H9 (cell line): Measurements from ENCODE around the gene PPP1R14C. TPM values are rescaled to one million over a fixed set of nuclear protein-coding genes. Genes with fewer than 3 reads are reported as not detected.

Experiments used
- DNase-seq: peaks from one replicate; pipeline ENCODE4 v3.0.0-alpha.2; 2017
- H2AFZ ChIP-seq: one replicate; pipeline ENCODE4 v1.6.1; 2013; ENCODE audit warnings: mild to moderate bottlenecking, low read length, control low read depth, moderate library complexity
- H2AK5ac ChIP-seq: 2 replicates; pipeline ENCODE4 v1.6.1; 2013; ENCODE audit warnings: low read length, control low read depth, mixed read lengths; ENCODE audit not compliant: insufficient read length
- H2BK120ac ChIP-seq: one replicate; pipeline ENCODE4 v1.6.1; 2013; ENCODE audit warnings: low read depth, mild to moderate bottlenecking, low read length, control low read depth, inconsistent platforms; ENCODE audit not compliant: poor library complexity, severe bottlenecking
- H2BK12ac ChIP-seq: 2 replicates; pipeline ENCODE4 v1.6.1; 2013; ENCODE audit warnings: low read length, control low read depth, mixed read lengths, low read depth; ENCODE audit not compliant: insufficient read length
- H2BK15ac ChIP-seq: 2 replicates; pipeline ENCODE4 v1.6.1; 2013; ENCODE audit warnings: low read depth, low read length, control low read depth
- H2BK20ac ChIP-seq: one replicate; pipeline ENCODE4 v1.6.1; 2013; ENCODE audit warnings: low read depth, mild to moderate bottlenecking, low read length, control low read depth, inconsistent platforms; ENCODE audit not compliant: poor library complexity, severe bottlenecking
- H2BK5ac ChIP-seq: 2 replicates; pipeline ENCODE4 v1.6.1; 2013; ENCODE audit warnings: low read length, control low read depth, mixed read lengths; ENCODE audit not compliant: insufficient read length
- H3K14ac ChIP-seq: 2 replicates; pipeline ENCODE4 v1.6.1; 2013; ENCODE audit warnings: low read length, control low read depth; ENCODE audit not compliant: insufficient read depth
- H3K18ac ChIP-seq: 2 replicates; pipeline ENCODE4 v1.6.1; 2013; ENCODE audit warnings: low read depth, mild to moderate bottlenecking, mixed read lengths, low read length, control low read depth; ENCODE audit not compliant: insufficient read length
- H3K23ac ChIP-seq: 2 replicates; pipeline ENCODE4 v1.6.1; 2013; ENCODE audit warnings: low read length, control low read depth, mixed read lengths, low read depth; ENCODE audit not compliant: insufficient read length
- H3K23me2 ChIP-seq: 2 replicates; pipeline ENCODE4 v1.6.1; 2013; ENCODE audit warnings: low read depth, mild to moderate bottlenecking, mixed read lengths, low read length, control low read depth; ENCODE audit not compliant: insufficient read length, poor library complexity, severe bottlenecking
- H3K27ac ChIP-seq: 2 replicates; pipeline ENCODE4 v1.5.1; 2013; ENCODE audit warnings: low read length, control low read depth, mixed read lengths, low read depth; ENCODE audit not compliant: insufficient read length
- H3K27me3 ChIP-seq: 2 replicates; pipeline ENCODE4 v1.6.1; 2013; ENCODE audit warnings: low read length, control low read depth, inconsistent platforms; ENCODE audit not compliant: insufficient read depth
- H3K4ac ChIP-seq: 2 replicates; pipeline ENCODE4 v1.6.1; 2013; ENCODE audit warnings: low read depth, mild to moderate bottlenecking, control low read depth, inconsistent platforms, low read length, moderate library complexity
- H3K4me1 ChIP-seq: 2 replicates; pipeline ENCODE4 v1.6.1; 2013; ENCODE audit warnings: low read length, control low read depth, inconsistent platforms; ENCODE audit not compliant: insufficient read depth
- H3K4me2 ChIP-seq: 2 replicates; pipeline ENCODE4 v1.6.1; 2013; ENCODE audit warnings: low read length, control low read depth, mixed read lengths; ENCODE audit not compliant: insufficient read length, insufficient read depth
- H3K56ac ChIP-seq: 2 replicates; pipeline ENCODE4 v1.6.1; 2013; ENCODE audit warnings: low read depth, mild to moderate bottlenecking, mixed read lengths, low read length, control low read depth; ENCODE audit not compliant: insufficient read length
- H3K79me1 ChIP-seq: 2 replicates; pipeline ENCODE4 v1.6.1; 2013; ENCODE audit warnings: low read depth, mild to moderate bottlenecking, moderate library complexity, low read length, control low read depth, inconsistent platforms; ENCODE audit not compliant: insufficient read depth, poor library complexity, severe bottlenecking
- H3K79me2 ChIP-seq: 2 replicates; pipeline ENCODE4 v1.6.1; 2013; ENCODE audit warnings: low read length, control low read depth, inconsistent platforms; ENCODE audit not compliant: insufficient read depth
- H3K9ac ChIP-seq: 2 replicates; pipeline ENCODE4 v1.6.1; 2013; ENCODE audit warnings: low read length, control low read depth, mixed read lengths; ENCODE audit not compliant: insufficient read length; ENCODE audit errors: extremely low read depth
- H3K9me3 ChIP-seq: one replicate; pipeline ENCODE4 v1.6.1; 2013; ENCODE audit warnings: low read depth, low read length, inconsistent platforms; ENCODE audit not compliant: control insufficient read depth
- H3T11ph ChIP-seq: one replicate; pipeline ENCODE4 v1.6.1; 2013; ENCODE audit warnings: mild to moderate bottlenecking, low read length, control low read depth, inconsistent platforms
- H4K20me1 ChIP-seq: one replicate; pipeline ENCODE4 v1.6.1; 2013; ENCODE audit not compliant: control insufficient read depth, insufficient read length, insufficient read depth
- H4K5ac ChIP-seq: 2 replicates; pipeline ENCODE4 v1.6.1; 2013; ENCODE audit warnings: low read depth, mild to moderate bottlenecking, mixed read lengths, low read length, control low read depth; ENCODE audit not compliant: insufficient read length
- H4K8ac ChIP-seq: replicated peaks from 2 replicates; pipeline ENCODE4 v1.6.1; 2013; ENCODE audit warnings: low read length, control low read depth, mixed read lengths, low read depth; ENCODE audit not compliant: insufficient read length
- H4K91ac ChIP-seq: 2 replicates; pipeline ENCODE4 v1.6.1; 2013; ENCODE audit warnings: low read depth, mild to moderate bottlenecking, moderate library complexity, mixed read lengths, low read length, control low read depth; ENCODE audit not compliant: insufficient read length
- H3K27ac Mint-ChIP-seq, 3 experiments: 2 replicates in 2 of 3; 3 replicates in 1 of 3; pipeline ENCODE4 v1.8.0; 2020 to 2021; ENCODE audit warnings: mixed read lengths in 3 of 3, mild to moderate bottlenecking in 1 of 3, moderate library complexity in 1 of 3
- H3K27me3 Mint-ChIP-seq: 2 replicates; pipeline ENCODE4 v1.8.0; 2021; ENCODE audit warnings: low read depth, mild to moderate bottlenecking, moderate library complexity, mixed read lengths
- H3K36me3 Mint-ChIP-seq, 3 experiments: 2 replicates in 2 of 3; 3 replicates in 1 of 3; pipeline ENCODE4 v1.8.0; 2020 to 2021; ENCODE audit warnings: low read depth in 3 of 3, mixed read lengths in 3 of 3; ENCODE audit not compliant: insufficient read depth in 1 of 3
- H3K4me1 Mint-ChIP-seq, 2 experiments: 2 replicates each; pipeline ENCODE4 v1.8.0; 2020; ENCODE audit warnings: mixed read lengths in 2 of 2
- H3K4me3 Mint-ChIP-seq, 2 experiments: 2 replicates in 1 of 2; 3 replicates in 1 of 2; pipeline ENCODE4 v1.8.0; 2020 to 2021; ENCODE audit warnings: mild to moderate bottlenecking in 2 of 2, mixed read lengths in 2 of 2, moderate library complexity in 1 of 2
- H3K9me3 Mint-ChIP-seq, 2 experiments: 2 replicates in 1 of 2; 3 replicates in 1 of 2; pipeline ENCODE4 v1.8.0; 2020; ENCODE audit warnings: mild to moderate bottlenecking in 2 of 2, mixed read lengths in 2 of 2, moderate library complexity in 1 of 2
- CTCF ChIP-seq: fragments of 200-600 bp; sonication (generic); conservative IDR thresholded peaks from 3 replicates; pipeline ENCODE4 v1.8.0; 2021; ENCODE audit warnings: antibody characterized with exemption, mild to moderate bottlenecking
- WGBS: extraction: QIAGEN DNeasy Blood & Tissue Kit; methylation state at CpG from one replicate; pipeline ENCODE4 v1.1.7; 2013; ENCODE audit warnings: missing lambda C conversion rate, low lambda C conversion rate, mixed read lengths; ENCODE audit not compliant: insufficient read length; ENCODE audit errors: extremely low coverage; 5-methylcytosine and 5-hydroxymethylcytosine counted together
- total RNA-seq: library from RNA; stranded (reverse); gene quantifications from 2 replicates; pipeline ENCODE4 v1.2.1, GENCODE V29; 2021

The PPP1R14C gene
- total RNA-seq, 1 experiment from 2014 or later = 0.37 TPM

GRCh38 chr6:150177952-150178520 lies 35.2 kb downstream of the PPP1R14C start:
- no peak overlapping the region for H4K5ac ChIP-seq
- Mint-ChIP-seq H3K4me1 (no peaks in the 10 kb centered on the region), H3K4me3 (no peak overlapping the region), H3K27me3 (no peaks in the 10 kb centered on the region; the same call in 1 of the 2 replicates), H3K9me3 (no peaks in the 10 kb centered on the region), H3K36me3 (no peaks in the 10 kb centered on the region), H3K27ac (no peak overlapping the region)
- H3K9me3 ChIP-seq = no peaks in the 10 kb centered on the region
- no peak overlapping the region for H3T11ph ChIP-seq
- H2AFZ ChIP-seq = no peak overlapping the region
- no peak overlapping the region for H4K8ac ChIP-seq
- no peaks in the 10 kb centered on the region for H3K79me1 ChIP-seq
- H2AK5ac ChIP-seq = no peak overlapping the region
- no peaks in the 10 kb centered on the region for H3K79me2 ChIP-seq
- no peak overlapping the region for H3K23ac ChIP-seq
- H3K27me3 ChIP-seq = no peaks in the 10 kb centered on the region; the same call in 1 of the 2 replicates
- H3K23me2 ChIP-seq = no peaks in the 10 kb centered on the region
- no peak overlapping the region for H3K18ac ChIP-seq
- no peak overlapping the region for H2BK15ac ChIP-seq
- H3K4me1 ChIP-seq = no peaks in the 10 kb centered on the region
- H2BK120ac ChIP-seq = no peak overlapping the region
- H2BK12ac ChIP-seq = no peak overlapping the region
- no peak overlapping the region for H2BK20ac ChIP-seq
- no peak for DNase-seq
- H2BK5ac ChIP-seq = no peak overlapping the region
- no peak overlapping the region for H3K14ac ChIP-seq
- H4K91ac ChIP-seq = no peak overlapping the region
- WGBS = no CpG with 5 or more reads among the region's 12 CpGs
- no peak for TF ChIP-seq CTCF
- no peaks in the 10 kb centered on the region for H4K20me1 ChIP-seq
- no peak overlapping the region for H3K9ac ChIP-seq
- no peak overlapping the region for H3K56ac ChIP-seq
- no peak overlapping the region for H3K27ac ChIP-seq
- no peak overlapping the region for H3K4me2 ChIP-seq
- no peak overlapping the region for H3K4ac ChIP-seq
